Osteoblast (primary cell): ENCODE data around the gene QPCT. TPM values are rescaled to one million over a fixed set of nuclear protein-coding genes. Genes with fewer than 3 reads are reported as not detected.

Source experiments
- DNase-seq: peaks from one replicate; pipeline ENCODE4 v3.0.0; 2011; ENCODE audit warnings: low spot score, mixed read lengths; ENCODE audit not compliant: insufficient read length; ENCODE audit errors: missing footprints
- H2AFZ ChIP-seq: 2 replicates; pipeline ENCODE4 v1.6.0; 2011; ENCODE audit warnings: mild to moderate bottlenecking, low read length
- H3K27ac ChIP-seq: 2 replicates; pipeline ENCODE4 v1.5.1; 2011; ENCODE audit warnings: mild to moderate bottlenecking, low read depth, low read length, moderate library complexity
- H3K27me3 ChIP-seq: 2 replicates; pipeline ENCODE4 v1.6.0; 2012; ENCODE audit warnings: mild to moderate bottlenecking, control low read depth, inconsistent platforms, low read length, moderate library complexity; ENCODE audit not compliant: insufficient read depth
- H3K36me3 ChIP-seq: 2 replicates; pipeline ENCODE4 v1.5.1; 2011; ENCODE audit warnings: mild to moderate bottlenecking, low read length, control low read depth, moderate library complexity; ENCODE audit not compliant: insufficient read depth
- H3K4me1 ChIP-seq: 2 replicates; pipeline ENCODE4 v1.5.1; 2011; ENCODE audit warnings: mild to moderate bottlenecking, low read length, control low read depth, moderate library complexity; ENCODE audit not compliant: insufficient read depth
- H3K4me2 ChIP-seq: 2 replicates; pipeline ENCODE4 v1.6.0; 2011; ENCODE audit warnings: mild to moderate bottlenecking, low read length; ENCODE audit not compliant: insufficient read depth
- H3K4me3 ChIP-seq: fragments of 200-600 bp; sonication (generic); 3 replicates; pipeline ENCODE4 v1.5.1; 2012; ENCODE audit warnings: mild to moderate bottlenecking, low read length, inconsistent platforms; ENCODE audit not compliant: insufficient read depth
- H3K79me2 ChIP-seq: 2 replicates; pipeline ENCODE4 v1.6.0; 2012; ENCODE audit warnings: mild to moderate bottlenecking, low read length, control low read depth, inconsistent platforms; ENCODE audit not compliant: insufficient read depth
- H3K9me3 ChIP-seq: 2 replicates; pipeline ENCODE4 v1.5.1; 2011; ENCODE audit warnings: low read depth, low read length, control low read depth
- H4K20me1 ChIP-seq: 2 replicates; pipeline ENCODE4 v1.6.0; 2012; ENCODE audit warnings: mild to moderate bottlenecking, low read length, control low read depth; ENCODE audit not compliant: insufficient read depth
- CTCF ChIP-seq: IDR thresholded peaks from 2 replicates; pipeline ENCODE4 v1.5.1; 2011; ENCODE audit warnings: mild to moderate bottlenecking, low read depth, low read length, moderate library complexity; ENCODE audit errors: extremely low read depth
- total RNA-seq: library from RNA; depleted of rRNA; stranded (reverse); fragments of >200 nt; gene quantifications from 2 replicates; pipeline ENCODE4 v1.2.3, GENCODE V29; 2012

QPCT gene
- total RNA-seq, 1 donor, result 25.7 TPM

- Histone ChIP-seq H2AFZ (no peak overlapping the region), H3K4me2 (no peak overlapping the region), H3K27ac (no peak overlapping the region), H3K79me2 (no peaks in the 10 kb centered on the region), H3K36me3 (no peaks in the 10 kb centered on the region), H3K9me3 (no peaks in the 10 kb centered on the region), H3K4me1 (peaks cover 12% of the 10 kb centered on the region), H4K20me1 (no peaks in the 10 kb centered on the region), H3K27me3 (no peaks in the 10 kb centered on the region), H3K4me3 (no peak overlapping the region)
- no peak for TF ChIP-seq CTCF
- DNase-seq, result no peak
Measured at GRCh38 chr2:37372000-37372399, 27.6 kb downstream of the QPCT start.

- Histone ChIP-seq H3K4me3 (no peak overlapping the region), H3K9me3 (no peaks in the 10 kb centered on the region), H3K79me2 (no peaks in the 10 kb centered on the region), H2AFZ (no peak overlapping the region), H3K36me3 (no peaks in the 10 kb centered on the region), H3K27me3 (no peaks in the 10 kb centered on the region), H4K20me1 (no peaks in the 10 kb centered on the region), H3K4me1 (peaks cover 43% of the 10 kb centered on the region), H3K27ac (peak overlapping the region; percentile 77), H3K4me2 (peak overlapping the region; percentile 37)
- no peak for TF ChIP-seq CTCF
- DNase-seq, result no peak
Measured at GRCh38 chr2:37375741-37376288, 31.4 kb downstream of the QPCT start.

GRCh38 chr2:37376421-37377186, 32.2 kb downstream of the QPCT start:
- Histone ChIP-seq H3K4me3 (peak overlapping the region; percentile 10), H3K27ac (peak overlapping the region; percentile 77), H3K4me2 (peak overlapping the region; percentile 71), H3K36me3 (no peaks in the 10 kb centered on the region), H4K20me1 (no peaks in the 10 kb centered on the region), H2AFZ (peak overlapping the region; percentile 4), H3K9me3 (no peaks in the 10 kb centered on the region), H3K4me1 (peaks cover 43% of the 10 kb centered on the region), H3K27me3 (no peaks in the 10 kb centered on the region), H3K79me2 (no peaks in the 10 kb centered on the region)
- no peak for TF ChIP-seq CTCF
- no peak for DNase-seq

- H3K36me3 ChIP-seq, result no peaks in the 10 kb centered on the region
- DNase-seq, result no peak
- no peaks in the 10 kb centered on the region for H4K20me1 ChIP-seq
- H3K4me1 ChIP-seq, result peaks cover 43% of the 10 kb centered on the region
- peak overlapping the region; percentile 77 for H3K27ac ChIP-seq
- TF ChIP-seq CTCF, result no peak
- no peaks in the 10 kb centered on the region for H3K79me2 ChIP-seq
- no peaks in the 10 kb centered on the region for H3K9me3 ChIP-seq
- H2AFZ ChIP-seq, result peak overlapping the region; percentile 4
- H3K27me3 ChIP-seq, result no peaks in the 10 kb centered on the region
- H3K4me2 ChIP-seq, result peak overlapping the region; percentile 71
- peak overlapping the region; percentile 10 for H3K4me3 ChIP-seq
Measured at GRCh38 chr2:37377187-37377532, 32.7 kb downstream of the QPCT start.
